ENCODE results near the gene MYO3B. TPM values are rescaled to one million over a fixed set of nuclear protein-coding genes. Genes with fewer than 3 reads are reported as not detected.

Gene MYO3B
- total RNA-seq, 1 donor = under 0.01 TPM

DNA sequence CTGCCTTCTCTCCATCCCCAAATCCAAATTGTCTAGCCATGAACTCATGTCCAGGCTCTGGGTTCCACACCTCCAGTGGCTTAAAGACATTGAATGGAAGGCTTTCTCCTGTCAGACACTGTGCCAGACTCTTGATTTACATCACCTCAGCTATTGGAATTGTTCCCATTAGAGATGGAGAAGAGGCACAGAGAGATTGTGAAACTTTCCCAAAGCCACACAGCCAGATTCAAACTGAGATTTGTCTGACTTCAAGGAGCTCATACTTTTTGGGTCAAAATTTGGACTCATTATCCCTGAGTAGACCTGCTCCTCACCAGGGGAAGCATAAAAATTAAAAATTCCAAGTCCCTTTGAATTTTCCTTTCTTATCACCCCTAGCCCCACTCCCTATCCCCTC, 18.9 kb upstream of the MYO3B start:
- DNase-seq (ENCODE audit: low read depth in 2 of 3, low spot score in 2 of 3) = no peak

DNA sequence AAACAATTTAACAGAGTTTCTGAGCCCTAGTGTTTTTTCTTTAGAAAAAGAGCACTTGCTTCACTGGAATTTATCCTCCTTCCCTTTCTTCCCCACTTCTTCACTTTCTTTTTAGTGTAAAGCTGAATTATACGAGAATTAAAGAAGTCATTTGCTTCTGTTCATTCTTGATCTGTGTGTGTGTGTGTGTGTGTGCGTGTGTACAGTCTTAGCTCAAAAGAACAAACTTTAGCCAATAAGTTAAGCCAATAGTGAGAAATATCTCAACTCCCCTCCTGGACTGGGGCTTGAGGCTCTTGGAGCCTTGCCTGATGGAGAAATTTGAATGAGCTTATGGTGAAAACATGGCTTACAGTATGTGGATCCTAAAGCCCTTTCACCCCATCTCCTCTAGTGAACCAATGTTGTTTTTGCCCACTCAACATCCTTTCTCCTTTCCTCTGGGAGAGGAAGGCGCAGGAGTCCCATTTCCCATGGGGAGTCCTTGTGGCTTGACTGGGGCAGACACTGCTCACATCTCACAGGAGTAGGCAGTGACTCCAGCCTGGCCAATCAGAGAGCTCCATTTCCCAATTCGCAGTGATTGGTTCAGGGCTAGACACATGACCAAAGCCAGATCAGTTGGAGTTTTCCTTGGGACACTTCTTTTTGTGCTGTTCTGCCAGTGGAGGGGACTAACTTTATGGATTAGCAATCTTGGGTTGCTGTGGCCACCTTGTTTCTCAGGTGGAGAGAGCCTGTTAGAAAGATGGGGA, 16.3 kb upstream of the MYO3B start:
- no peak for DNase-seq (ENCODE audit: low read depth in 2 of 3, low spot score in 2 of 3)

DNA sequence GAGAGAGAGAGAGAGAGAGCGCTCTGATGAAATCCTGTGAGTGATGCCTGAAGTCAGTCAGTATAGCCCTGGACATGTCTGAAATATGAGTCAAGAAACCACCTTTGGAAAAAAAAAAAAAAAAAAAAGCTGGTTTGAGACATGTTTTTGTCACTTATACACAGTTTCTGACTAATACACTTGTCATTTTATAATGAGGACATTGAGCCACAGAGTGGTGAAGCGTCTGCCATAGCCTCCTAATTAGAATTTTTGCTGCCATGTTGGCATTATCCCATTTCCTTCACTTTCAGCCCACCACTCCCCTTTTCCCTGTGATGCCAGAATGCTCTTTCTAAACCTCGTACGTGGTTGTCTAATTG, 15.7 kb upstream of the MYO3B start:
- no peak for DNase-seq (ENCODE audit: low read depth in 2 of 3, low spot score in 2 of 3)

DNA sequence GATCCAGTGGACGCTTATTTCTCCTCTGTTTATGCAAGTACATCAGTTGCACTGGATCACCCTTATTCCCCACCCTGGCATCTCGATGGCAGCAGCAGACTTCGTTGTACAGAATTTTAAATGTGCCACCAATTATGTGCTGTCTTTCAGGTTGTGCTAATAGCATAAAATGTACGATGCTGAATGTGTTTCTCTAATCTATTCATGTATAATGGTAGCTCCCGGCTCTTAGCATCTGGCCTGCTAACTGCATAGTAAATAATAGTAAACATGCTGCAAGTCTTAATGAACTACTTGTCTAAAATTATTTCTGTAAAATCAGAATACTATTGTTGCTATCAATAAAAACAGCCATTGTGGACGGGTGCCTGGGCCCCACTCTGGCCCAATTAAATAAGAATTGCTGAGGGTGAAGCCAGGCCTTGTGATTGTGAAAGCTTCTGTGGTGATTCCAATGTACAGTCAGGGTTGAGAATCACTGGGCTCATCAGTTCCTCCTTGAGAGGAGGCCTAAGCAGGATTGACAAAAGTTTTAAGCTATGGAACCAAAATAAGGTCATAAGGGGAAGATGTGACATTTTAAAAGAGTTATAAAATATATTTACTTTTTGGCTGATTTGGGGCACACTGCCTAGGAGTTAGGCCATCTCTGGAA, 14.4 kb upstream of the MYO3B start:
- DNase-seq (ENCODE audit: low read depth in 2 of 3, low spot score in 2 of 3) = no peak

DNA sequence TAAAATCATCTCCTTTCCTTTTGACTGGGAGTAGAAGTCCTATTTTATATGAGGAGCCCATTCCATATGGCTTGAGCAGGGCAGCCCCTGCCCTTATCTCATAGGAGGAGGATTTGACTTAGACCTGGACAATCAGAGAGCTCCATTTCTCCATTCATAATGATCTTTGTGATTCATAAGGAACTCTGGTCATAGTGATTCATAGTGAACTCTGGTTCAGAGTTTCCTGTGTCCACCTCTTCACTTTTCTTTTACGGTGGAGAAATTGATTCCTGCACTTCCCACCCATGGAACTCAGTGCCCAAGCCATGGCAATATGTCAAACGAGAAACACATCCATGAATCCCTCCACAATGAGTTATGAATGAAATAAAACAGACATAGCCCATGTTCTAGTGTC, 12.8 kb upstream of the MYO3B start:
- DNase-seq (ENCODE audit: low read depth in 2 of 3, low spot score in 2 of 3) = no peak

DNA sequence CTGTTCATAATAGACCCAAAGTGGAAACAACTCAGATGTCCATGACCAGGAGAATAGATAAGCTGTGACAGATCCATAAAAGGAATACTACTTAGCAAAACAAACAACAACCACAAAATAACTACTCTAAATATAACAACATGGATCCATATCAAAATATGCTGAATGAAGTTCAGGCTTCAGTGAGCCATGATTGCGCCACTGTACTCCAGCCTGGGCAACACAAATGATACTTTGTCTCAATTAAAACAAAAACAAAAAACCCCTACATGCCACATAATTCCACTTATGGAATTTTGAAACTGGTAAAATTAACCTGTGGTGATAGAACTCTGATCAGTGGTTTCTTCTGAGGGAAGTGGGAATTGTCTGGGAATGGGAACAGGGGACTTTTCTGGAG, 11.2 kb upstream of the MYO3B start:
- DNase-seq (ENCODE audit: low read depth in 2 of 3, low spot score in 2 of 3) = no peak

DNA sequence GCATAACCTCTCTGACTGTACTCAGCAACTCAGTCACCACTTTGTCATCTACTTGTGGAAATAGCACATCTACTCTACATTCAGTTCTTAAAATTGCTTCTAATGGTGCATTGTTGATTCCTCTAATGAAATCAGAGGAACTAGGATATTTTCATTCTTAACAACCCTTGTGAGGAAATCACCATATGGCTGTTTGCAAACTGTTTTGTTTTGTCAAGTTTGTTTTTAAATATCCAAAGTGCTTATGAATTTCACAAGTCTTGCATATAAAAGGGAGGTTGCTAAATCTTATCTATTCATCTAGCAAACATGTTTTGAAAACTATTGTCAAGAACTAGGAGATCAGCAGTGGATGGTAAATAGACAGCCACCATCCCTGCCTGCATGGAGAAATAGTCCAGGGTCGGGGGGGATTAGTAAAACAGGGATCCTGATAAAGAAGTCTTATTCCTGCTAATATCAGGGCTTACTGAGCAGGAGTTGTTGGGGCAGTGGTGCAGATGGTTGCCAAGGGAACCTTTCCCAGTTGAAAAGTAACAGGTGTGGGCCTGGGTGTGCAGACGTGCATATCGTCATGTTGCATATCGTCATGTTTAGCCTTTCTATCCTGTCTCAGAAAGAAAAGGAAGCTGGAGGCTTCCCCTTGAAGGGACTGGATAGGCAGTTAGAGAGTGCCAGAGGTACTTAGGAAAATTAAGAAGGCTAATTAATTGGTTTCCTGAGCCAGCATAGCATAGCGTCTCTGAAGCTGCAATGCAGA, 7.5 kb upstream of the MYO3B start:
- no peak for DNase-seq (ENCODE audit: low read depth in 2 of 3, low spot score in 2 of 3)

DNA sequence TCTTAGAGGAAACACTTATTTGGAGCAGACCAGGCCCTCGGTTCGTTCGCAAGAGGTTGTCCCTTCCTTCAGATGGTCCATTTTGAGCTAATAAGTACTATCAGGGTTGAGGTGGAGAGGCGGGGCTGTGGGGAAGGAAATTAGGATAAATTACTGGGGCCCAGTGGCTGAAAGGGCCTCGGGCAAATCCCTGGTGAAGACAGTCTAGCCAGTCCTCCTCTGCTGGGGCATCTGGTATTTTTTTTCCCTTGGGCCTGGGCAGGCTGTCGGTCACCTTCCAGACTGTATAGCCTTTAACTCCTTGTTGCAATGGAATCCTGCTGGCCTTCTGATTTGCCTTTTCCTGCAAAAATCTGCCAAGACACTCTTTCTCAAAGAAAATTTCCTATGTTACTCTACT, 1.7 kb upstream of the MYO3B start:
- DNase-seq (ENCODE audit: low read depth in 2 of 3, low spot score in 2 of 3) = no peak

DNA sequence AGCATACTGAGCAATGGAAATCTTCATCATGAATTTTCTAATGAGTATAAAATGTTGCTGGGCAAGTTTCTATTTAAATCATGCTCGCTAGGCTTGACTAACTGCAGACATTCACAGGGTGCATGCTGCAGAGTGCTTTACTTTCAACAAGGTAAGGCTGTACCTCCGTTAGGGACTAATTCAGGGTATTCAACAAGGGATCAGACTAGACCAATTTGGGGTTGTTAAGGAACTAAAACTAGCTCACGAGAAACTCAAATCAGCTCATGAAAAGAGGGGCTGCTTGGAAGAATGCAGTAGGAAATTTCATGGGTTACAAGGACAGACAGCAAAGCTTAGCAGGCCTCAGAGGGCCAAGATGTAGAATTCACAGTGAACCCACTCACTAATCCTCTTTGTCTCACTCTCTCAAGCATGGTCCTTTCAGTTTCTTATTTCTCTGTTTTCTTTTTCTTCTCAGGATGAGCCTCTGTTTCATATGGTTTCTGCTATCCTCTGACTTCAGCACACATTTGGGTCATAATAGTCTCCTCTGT, 2.2 kb downstream of the MYO3B start:
- no peak for DNase-seq (ENCODE audit: low read depth in 2 of 3, low spot score in 2 of 3)

DNA sequence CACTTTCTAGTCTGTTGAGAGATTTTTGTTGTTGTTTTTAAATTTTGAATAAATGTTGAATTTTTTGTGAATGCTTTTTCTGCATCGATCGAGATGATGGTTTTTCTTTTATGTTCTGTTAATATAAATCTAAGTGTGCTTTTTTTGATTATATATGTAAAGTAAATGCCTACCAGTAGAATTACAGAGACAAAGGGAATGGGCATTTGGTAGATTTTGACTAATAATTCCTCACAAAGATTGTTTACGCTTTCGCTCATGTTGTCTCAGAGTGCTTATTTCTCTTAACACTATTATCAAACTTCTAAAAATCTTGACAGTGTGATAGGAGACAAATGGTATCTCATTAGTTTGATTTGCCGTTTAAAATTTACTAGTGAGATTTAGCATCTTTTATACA, 3.7 kb downstream of the MYO3B start:
- DNase-seq (ENCODE audit: low read depth in 2 of 3, low spot score in 2 of 3) = no peak

DNA sequence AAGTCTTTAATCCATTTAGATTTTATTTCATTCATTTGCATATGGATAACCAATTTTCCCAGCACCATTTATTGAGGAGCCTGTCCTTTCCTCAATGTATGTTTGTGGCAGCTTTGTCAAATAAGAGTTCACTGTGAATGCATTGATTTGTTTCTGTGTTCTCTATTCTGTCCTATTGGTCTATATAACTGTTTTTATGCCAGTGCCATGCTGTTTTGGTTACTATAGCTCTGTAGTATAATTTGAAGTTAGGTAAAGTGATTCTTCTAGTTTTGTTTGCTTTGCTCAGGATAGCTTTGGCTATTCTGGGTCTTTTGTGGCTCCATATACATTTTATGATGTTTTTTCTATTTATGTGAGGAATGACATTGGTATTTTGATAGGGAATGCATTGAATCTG, 7.4 kb downstream of the MYO3B start:
- no peak for DNase-seq (ENCODE audit: low read depth in 2 of 3, low spot score in 2 of 3)

DNA sequence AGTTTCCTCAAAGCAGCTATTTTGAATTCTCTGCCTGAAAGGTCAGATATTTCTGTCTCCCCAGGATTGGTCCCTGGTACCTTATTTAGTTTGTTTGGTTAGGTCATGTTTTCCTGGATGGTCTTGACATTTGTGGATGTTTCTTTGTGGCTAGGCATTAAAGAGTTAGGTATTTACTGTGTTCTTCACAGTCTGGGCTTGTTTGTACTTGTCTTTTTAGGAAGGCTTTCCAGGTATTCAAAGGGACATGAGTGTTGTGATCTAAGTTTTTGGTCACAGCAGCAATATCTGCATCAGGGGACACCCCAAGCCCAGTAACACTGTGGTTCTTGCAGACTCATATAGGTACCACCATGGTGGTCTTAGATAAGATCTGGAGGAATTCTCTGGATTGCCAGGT, 11.8 kb downstream of the MYO3B start:
- no peak for DNase-seq (ENCODE audit: low read depth in 2 of 3, low spot score in 2 of 3)

DNA sequence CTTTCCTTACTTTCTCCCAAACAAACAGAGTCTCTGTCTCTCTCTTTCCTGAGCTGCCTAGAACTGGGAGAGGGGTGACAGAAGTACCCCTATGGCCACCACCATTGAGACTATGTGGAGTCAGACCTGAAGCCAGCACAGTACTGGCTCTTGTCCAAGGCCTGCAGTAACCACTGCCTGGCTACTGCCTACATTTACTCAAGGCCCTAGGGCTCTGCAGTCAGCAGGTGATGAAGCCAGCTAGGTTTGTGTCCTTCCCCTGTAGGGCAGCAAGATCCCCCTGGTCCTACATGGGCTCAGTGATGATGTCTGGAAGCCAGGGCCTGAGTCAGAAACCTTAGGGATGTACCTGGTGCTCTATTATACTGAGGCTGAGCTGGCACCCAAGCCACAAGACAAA, 12.2 kb downstream of the MYO3B start:
- DNase-seq (ENCODE audit: low read depth in 2 of 3, low spot score in 2 of 3) = no peak

DNA sequence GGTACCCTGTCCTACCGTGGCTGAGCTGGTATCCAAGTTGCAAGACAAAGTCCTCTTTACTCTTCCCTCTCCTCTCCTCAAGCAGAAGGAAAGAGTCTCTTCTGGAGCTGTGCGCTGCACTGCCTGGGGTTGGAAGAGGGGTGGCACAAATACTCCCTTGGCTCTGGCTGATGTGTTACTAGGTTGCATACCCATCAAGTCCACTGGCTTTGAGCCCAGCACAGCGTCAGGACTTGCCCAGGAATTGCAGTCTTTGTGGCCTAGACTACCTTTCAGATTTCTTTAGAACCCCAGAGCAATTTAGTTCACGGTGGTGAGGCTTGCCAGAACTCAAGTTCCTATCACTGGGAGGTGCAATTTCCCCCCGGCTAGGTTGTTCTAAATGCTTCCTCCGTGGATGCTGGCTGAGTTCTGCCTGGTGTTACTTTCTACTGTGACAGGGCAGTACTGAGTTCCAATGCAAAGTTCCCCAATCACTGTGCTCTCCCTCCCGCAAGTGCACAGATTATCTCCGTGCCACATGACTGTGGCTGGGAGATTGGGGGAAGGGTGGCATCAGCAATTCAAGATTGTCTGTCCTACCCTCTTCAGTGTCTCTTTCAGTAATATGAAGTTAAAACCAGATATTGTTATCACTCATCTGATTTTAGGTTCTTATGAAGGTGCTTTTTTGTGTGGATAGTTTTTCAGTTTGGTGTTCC, 13.4 kb downstream of the MYO3B start:
- no peak for DNase-seq (ENCODE audit: low read depth in 2 of 3, low spot score in 2 of 3)

DNA sequence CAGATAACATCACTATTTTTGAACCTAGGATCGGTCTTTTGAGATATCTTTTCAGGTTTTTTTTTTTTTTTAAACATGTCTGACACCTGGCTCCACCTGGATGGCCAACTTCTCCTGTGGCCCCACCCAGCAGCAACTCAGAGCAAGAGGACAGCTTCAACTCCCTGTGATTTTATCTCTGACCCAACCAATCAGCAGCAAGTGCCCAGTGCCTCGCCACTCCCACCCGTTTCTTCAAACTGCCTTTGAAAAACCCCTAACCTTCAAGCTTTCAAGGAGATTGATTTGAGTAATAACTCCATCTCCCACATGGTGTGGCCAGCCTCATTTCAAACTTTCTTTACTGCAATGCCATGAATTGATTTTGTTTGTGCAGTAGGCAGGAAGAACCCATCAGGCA, 19.0 kb downstream of the MYO3B start:
- DNase-seq (ENCODE audit: low read depth in 2 of 3, low spot score in 2 of 3) = no peak

DNA sequence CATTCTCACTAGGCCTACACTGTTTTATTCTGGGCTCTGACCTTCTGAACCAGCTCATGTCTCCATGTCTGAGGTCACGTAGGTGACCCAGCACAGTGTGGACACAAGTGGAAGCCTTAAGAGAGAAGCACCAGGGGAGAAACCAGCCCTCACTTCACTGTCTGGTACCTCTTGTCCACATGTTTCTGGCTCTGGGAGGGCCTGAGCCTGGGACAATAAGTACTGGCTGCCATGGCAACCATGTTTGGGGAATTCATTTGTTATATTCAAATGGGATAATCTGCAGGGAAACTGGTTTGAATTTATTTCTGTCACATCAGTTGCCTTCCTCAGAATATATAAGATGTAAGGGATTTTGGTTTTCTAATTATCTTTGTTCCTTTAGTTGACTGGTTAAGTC, 23.3 kb downstream of the MYO3B start:
- no peak for DNase-seq (ENCODE audit: low read depth in 2 of 3, low spot score in 2 of 3)

DNA sequence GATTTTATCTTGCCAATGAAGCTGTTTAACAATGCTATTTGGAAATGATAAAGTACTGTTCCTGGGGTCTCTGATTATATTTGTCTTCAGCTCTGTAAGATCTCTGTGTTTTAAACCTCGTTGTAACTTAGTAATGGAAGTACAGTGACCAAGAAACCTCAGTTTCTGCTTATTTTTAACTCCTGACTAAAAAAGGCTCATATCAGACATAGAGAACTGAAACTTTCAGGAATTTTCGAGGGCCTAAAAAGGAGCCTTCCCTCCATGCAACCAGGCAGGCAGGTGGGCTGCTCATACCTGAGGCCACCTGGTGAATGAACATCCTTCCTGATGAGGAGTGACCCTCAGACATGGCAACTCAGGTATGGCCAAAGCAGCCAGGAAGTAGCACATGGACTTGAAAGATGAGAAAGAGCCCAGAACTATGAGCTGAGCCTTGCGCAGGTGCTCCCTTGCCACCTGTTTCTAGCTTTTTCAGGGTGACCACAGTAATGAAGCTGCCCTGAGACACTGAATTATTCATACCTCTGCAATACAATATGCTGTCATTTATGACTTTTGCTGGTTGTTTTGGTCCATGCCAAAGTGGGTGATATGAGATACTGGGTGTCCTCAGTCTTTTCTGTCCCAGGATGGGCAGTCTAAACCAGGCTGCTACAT, 23.9 kb downstream of the MYO3B start:
- no peak for DNase-seq (ENCODE audit: low read depth in 2 of 3, low spot score in 2 of 3)

DNA sequence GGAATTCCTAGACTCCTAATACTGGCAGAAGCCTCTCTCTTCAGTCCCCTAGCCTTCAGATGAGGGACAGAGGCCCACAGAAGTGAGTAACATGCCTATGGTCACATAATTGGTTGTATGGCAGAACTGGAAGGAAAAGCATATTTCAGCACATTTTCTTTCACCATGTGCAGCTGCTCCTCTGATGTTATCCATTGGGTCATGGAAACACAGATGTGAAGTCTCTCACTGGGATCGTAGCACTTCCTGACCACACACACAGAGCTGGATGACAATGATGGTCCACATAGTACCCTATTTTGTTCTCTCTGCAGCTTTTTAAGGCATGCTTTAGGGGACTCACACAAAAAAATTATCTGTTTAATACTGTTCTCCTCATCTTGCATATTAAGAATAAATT, 24.5 kb downstream of the MYO3B start:
- no peak for DNase-seq (ENCODE audit: low read depth in 2 of 3, low spot score in 2 of 3)

DNA sequence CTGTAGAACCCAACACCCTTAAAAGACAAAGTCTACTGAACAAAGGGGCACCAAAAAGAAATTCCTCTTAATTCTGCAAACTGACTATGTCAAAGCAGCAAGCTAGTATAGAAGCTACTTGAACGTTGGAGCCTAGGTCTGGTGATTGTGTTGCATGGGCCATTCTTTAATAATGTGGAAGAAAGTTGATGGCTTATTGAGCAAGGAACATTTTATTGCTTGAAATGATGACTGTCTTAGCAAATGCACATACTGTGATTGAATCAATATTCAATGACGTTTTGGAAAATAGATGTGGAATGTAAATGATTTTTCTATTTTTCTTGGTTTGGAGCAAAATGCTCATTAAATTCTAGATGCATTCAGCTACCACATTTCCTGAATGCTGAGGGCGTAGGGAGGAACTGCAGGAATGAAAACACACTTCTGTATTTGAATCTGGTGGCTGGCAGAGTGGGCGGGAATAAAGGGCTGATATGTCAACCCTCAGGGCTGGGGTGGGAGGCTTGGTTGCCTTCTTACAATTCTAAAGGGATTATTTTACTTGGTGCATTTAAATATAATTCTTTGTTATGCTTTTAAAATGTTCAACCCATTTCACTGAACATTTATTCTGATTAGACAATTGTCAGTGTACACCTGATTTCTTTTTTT, 26.5 kb downstream of the MYO3B start:
- DNase-seq (ENCODE audit: low read depth in 2 of 3, low spot score in 2 of 3) = no peak

DNA sequence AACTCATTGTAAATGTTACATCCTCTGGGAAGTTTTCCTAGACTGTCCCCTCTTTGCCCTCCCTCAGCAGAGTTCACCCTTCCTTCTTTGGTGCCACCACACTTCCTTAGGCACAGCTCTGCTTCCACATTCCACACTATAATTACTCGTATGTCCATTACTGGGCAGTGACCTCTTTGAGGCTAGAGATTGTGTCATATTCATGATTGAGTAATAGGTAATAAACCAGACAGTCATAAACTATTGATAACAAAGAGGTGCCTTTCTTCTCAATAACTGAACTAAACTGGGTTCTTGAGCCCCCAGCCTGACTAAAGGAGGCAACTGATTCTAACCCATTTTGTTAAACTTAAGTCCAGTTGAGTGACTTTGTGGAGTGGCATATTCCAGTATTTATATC, 28.3 kb downstream of the MYO3B start:
- no peak for DNase-seq (ENCODE audit: low read depth in 2 of 3, low spot score in 2 of 3)
